Endothelial cell of umbilical vein (primary cell): ENCODE measurements around the gene PCLO. TPM values are rescaled to one million over a fixed set of nuclear protein-coding genes. Genes with fewer than 3 reads are reported as not detected.

Source experiments
- BruUV-seq: library from RNA; stranded (reverse); fragments of 400-500 nt; replicated peaks from 2 replicates; lab custom pipeline; 2021; lab: Mats Ljungman, UMichigan
- CTCF ChIA-PET: fragments of 300-600, 350-600 bp; sonication (Branson Sonifier 250); formaldehyde crosslinking; loops from one replicate; lab custom pipeline; 2021; ENCODE audit warnings: antibody characterized with exemption, inconsistent platforms; lab: Charles Lee
- POLR2A ChIA-PET: fragments of 300-600, 350-600 bp; sonication (Branson Sonifier 250); formaldehyde crosslinking; loops from one replicate; lab custom pipeline; 2021; ENCODE audit warnings: antibody characterized with exemption, inconsistent platforms; lab: Charles Lee
- DNase-seq: peaks from one replicate; pipeline ENCODE4 v3.0.0-alpha.2; 2011; ENCODE audit warnings: low read depth, low spot score
- FAIRE-seq: peaks from 2 replicates; lab custom pipeline; 2011; peaks lifted over from hg19 to GRCh38; lab: Jason Lieb, UNC
- H2AFZ ChIP-seq: 2 replicates; pipeline ENCODE4 v1.6.0; 2012; ENCODE audit warnings: low read depth, low read length, control low read depth, inconsistent platforms
- H3K27ac ChIP-seq: 2 replicates; pipeline ENCODE4 v1.5.1; 2011; ENCODE audit warnings: low read depth, mild to moderate bottlenecking, control low read depth, low read length, moderate library complexity; ENCODE audit not compliant: insufficient read depth
- H3K27me3 ChIP-seq, 2 experiments: 2 replicates each; pipeline versions ENCODE4 v1.6.0 to v1.6.1; 2011; ENCODE audit warnings: low read length in 2 of 2, mixed read lengths in 1 of 2; ENCODE audit not compliant: control insufficient read depth in 2 of 2, insufficient read depth in 2 of 2
- H3K36me3 ChIP-seq, 2 experiments: 2 replicates in 1 of 2; 3 replicates in 1 of 2; pipeline ENCODE4 v1.5.1; 2011; ENCODE audit warnings: low read length in 2 of 2, mild to moderate bottlenecking in 1 of 2, moderate library complexity in 1 of 2; ENCODE audit not compliant: control insufficient read depth in 2 of 2, insufficient read depth in 2 of 2; ENCODE audit errors: extremely low read depth in 1 of 2
- H3K4me1 ChIP-seq: 3 replicates; pipeline ENCODE4 v1.5.1; 2011; ENCODE audit warnings: mild to moderate bottlenecking, low read length; ENCODE audit not compliant: control insufficient read depth, insufficient read depth; ENCODE audit errors: extremely low read depth
- H3K4me2 ChIP-seq: 2 replicates; pipeline ENCODE4 v1.6.1; 2011; ENCODE audit warnings: low read length, control low read depth, mixed read lengths; ENCODE audit not compliant: insufficient read depth
- H3K4me3 ChIP-seq, 3 experiments: fragments of 200-600 bp in 1 of 3; sonication (generic), shearing (Covaris generic) in 1 of 3; replicated peaks in 1 of 3; 2 replicates each; pipeline ENCODE4 v1.5.1; 2011 to 2016; ENCODE audit warnings: control low read depth in 3 of 3, low read length in 3 of 3, mild to moderate bottlenecking in 2 of 3, inconsistent platforms in 1 of 3, low read depth in 1 of 3, moderate library complexity in 1 of 3; ENCODE audit not compliant: insufficient read depth in 1 of 3
- H3K79me2 ChIP-seq: 2 replicates; pipeline ENCODE4 v1.6.0; 2012; ENCODE audit warnings: low read length, inconsistent platforms; ENCODE audit not compliant: control insufficient read depth, insufficient read depth
- H3K9ac ChIP-seq: replicated peaks from 2 replicates; pipeline ENCODE3; 2011; ENCODE audit warnings: low read length, control low read depth; ENCODE audit not compliant: insufficient read depth; ENCODE audit errors: extremely low read depth
- H3K9me1 ChIP-seq: replicated peaks from 3 replicates; pipeline ENCODE4 v1.6.0; 2011; ENCODE audit warnings: mild to moderate bottlenecking, low read length; ENCODE audit not compliant: control insufficient read depth, insufficient read depth; ENCODE audit errors: extremely low read depth
- H3K9me3 ChIP-seq: replicated peaks from 2 replicates; pipeline ENCODE4 v1.5.1; 2012; ENCODE audit warnings: low read length, inconsistent platforms; ENCODE audit not compliant: control insufficient read depth, insufficient read depth
- H4K20me1 ChIP-seq: replicated peaks from 2 replicates; pipeline ENCODE3; 2011; ENCODE audit warnings: mild to moderate bottlenecking, low read length; ENCODE audit not compliant: control insufficient read depth, insufficient read depth; ENCODE audit errors: extremely low read depth
- CTCF ChIP-seq, 2 donors: IDR thresholded peaks; 1 replicate in 1 of 2; 2 replicates in 1 of 2; pipeline ENCODE4 v1.5.1; 2011; ENCODE audit warnings: low read length in 2 of 2, mild to moderate bottlenecking in 2 of 2, moderate library complexity in 2 of 2, control low read depth in 1 of 2, inconsistent platforms in 1 of 2, low read depth in 1 of 2; ENCODE audit not compliant: insufficient read depth in 1 of 2; ENCODE audit errors: extremely low read depth in 1 of 2
- EZH2 ChIP-seq: IDR thresholded peaks from 2 replicates; pipeline ENCODE4 v1.6.1; 2012; ENCODE audit warnings: borderline replicate concordance, low read depth, mild to moderate bottlenecking, moderate library complexity, low read length, inconsistent platforms; ENCODE audit not compliant: severe bottlenecking
- FOS ChIP-seq: IDR thresholded peaks from 2 replicates; pipeline ENCODE4 v1.6.1; 2011; ENCODE audit warnings: mild to moderate bottlenecking, low read length, moderate library complexity, borderline replicate concordance; ENCODE audit not compliant: insufficient read depth
- GATA2 ChIP-seq: IDR thresholded peaks from 2 replicates; pipeline ENCODE4 v1.7.0; 2011; ENCODE audit warnings: low read depth, mild to moderate bottlenecking, moderate library complexity, mixed read lengths, low read length; ENCODE audit not compliant: insufficient read length, insufficient read depth
- JUN ChIP-seq: IDR thresholded peaks from 2 replicates; pipeline ENCODE4 v1.6.1; 2011; ENCODE audit warnings: borderline replicate concordance, low read depth; ENCODE audit not compliant: insufficient read length, insufficient read depth
- MAX ChIP-seq: IDR thresholded peaks from 2 replicates; pipeline ENCODE4 v1.6.1; 2011; ENCODE audit not compliant: insufficient read depth, insufficient read length
- POLR2A ChIP-seq: IDR thresholded peaks from 2 replicates; pipeline ENCODE4 v1.6.1; 2012; ENCODE audit warnings: low read depth, mild to moderate bottlenecking, control low read depth, low read length
- dilution Hi-C: fragments of 300-500 bp; cut with MboI; formaldehyde crosslinking; loops from one replicate; pipeline ENCODE4 v1.15.0; 2019; ENCODE audit warnings: low sequenced_read_pairs; ENCODE audit not compliant: extremely low pct_ligation_motif_present
- intact Hi-C: fragments of 100-400 bp; cut with micrococcal nuclease; formaldehyde crosslinking; loops from one replicate; pipeline ENCODE4 v1.10.0; 2022
- polyA plus RNA-seq, 4 experiments: library from polyadenylated mRNA; depleted of rRNA in 3 of 4; stranded (reverse) in 3 of 4; unstranded in 1 of 4; fragments of >200 nt; gene quantifications; 2 replicates each; pipeline versions ENCODE4 v1.2.1 to v1.2.3, GENCODE V29; 2011 to 2012; ENCODE audit warnings: missing spikeins in 1 of 4
- total RNA-seq: library from RNA; stranded (reverse); gene quantifications from 2 replicates; pipeline ENCODE4 v1.2.3, GENCODE V29; 2021

Gene PCLO
- total and polyA plus RNA-seq, 2 donors (not counting 3 experiments of a cell fraction or from before 2014, with no cell fraction given), result 0.04 to 0.75 TPM

GRCh38 chr7:82961240-82961639, 201.4 kb downstream of the PCLO start:
- no peaks in the 10 kb centered on the region for H3K79me2 ChIP-seq
- no peaks in the 10 kb centered on the region for H3K9me1 ChIP-seq
- no peak overlapping the region for H3K4me2 ChIP-seq
- TF ChIP-seq JUN, result no peak
- no peak overlapping the region for H3K4me3 ChIP-seq
- dilution Hi-C loops (no loop called here), intact Hi-C loops (no loop called here)
- no peak overlapping the region for H2AFZ ChIP-seq
- H4K20me1 ChIP-seq, result no peaks in the 10 kb centered on the region
- no peak overlapping the region for H3K9ac ChIP-seq
- POLR2A ChIA-PET, result no interaction called here
- no TSS peak for BruUV-seq
- H3K9me3 ChIP-seq, result no peaks in the 10 kb centered on the region
- H3K27ac ChIP-seq, result no peak overlapping the region
- FAIRE-seq (no peak), DNase-seq (no peak)
- H3K36me3 ChIP-seq, result no peaks in the 10 kb centered on the region
- no peaks in the 10 kb centered on the region for H3K27me3 ChIP-seq
- no peaks in the 10 kb centered on the region for H3K4me1 ChIP-seq
- CTCF ChIA-PET, result no interaction called here

- no peak for TF ChIP-seq FOS
- no peak for TF ChIP-seq EZH2
- TF ChIP-seq MAX, result no peak
- no peak for TF ChIP-seq JUN
- TF ChIP-seq POLR2A, result no peak
- TF ChIP-seq GATA2, result no peak
- TF ChIP-seq CTCF (IDR thresholded peaks at IDR 0.05; ENCODE audit: extremely low read depth in 1 of 2, insufficient read depth in 1 of 2, low read depth in 1 of 2, low read length in 2 of 2), result no peak
- H3K4me2 ChIP-seq, result no peak overlapping the region
- H3K4me3 ChIP-seq, result no peak overlapping the region
- FAIRE-seq (no peak), DNase-seq (no peak)
- H3K4me1 ChIP-seq, result no peaks in the 10 kb centered on the region
- no peak overlapping the region for H3K9ac ChIP-seq
- CTCF ChIA-PET, result no interaction called here
- no peaks in the 10 kb centered on the region for H3K79me2 ChIP-seq
- POLR2A ChIA-PET, result no interaction called here
- BruUV-seq, result no TSS peak
- intact Hi-C loops (no loop called here), dilution Hi-C loops (no loop called here)
- no peak overlapping the region for H2AFZ ChIP-seq
- H3K9me1 ChIP-seq, result no peaks in the 10 kb centered on the region
- no peaks in the 10 kb centered on the region for H4K20me1 ChIP-seq
- H3K27me3 ChIP-seq, result no peaks in the 10 kb centered on the region
- no peaks in the 10 kb centered on the region for H3K9me3 ChIP-seq
- no peak overlapping the region for H3K27ac ChIP-seq
- no peaks in the 10 kb centered on the region for H3K36me3 ChIP-seq
Observed at GRCh38 chr7:82959528-82959927, 203.2 kb downstream of the PCLO start.
